H9 (cell line): Measurements from ENCODE around the gene HCRT. TPM values are rescaled to one million over a fixed set of nuclear protein-coding genes. Genes with fewer than 3 reads are reported as not detected.
"Not testable (repeated sequence)": the region's sequence is repeated elsewhere in the genome, so short reads cannot be mapped to it uniquely, and the experiment has no call there.

Experiments
- DNase-seq: peaks from one replicate; pipeline ENCODE4 v3.0.0-alpha.2; 2017
- H2AFZ ChIP-seq: one replicate; pipeline ENCODE4 v1.6.1; 2013; ENCODE audit warnings: mild to moderate bottlenecking, low read length, control low read depth, moderate library complexity
- H2AK5ac ChIP-seq: 2 replicates; pipeline ENCODE4 v1.6.1; 2013; ENCODE audit warnings: low read length, control low read depth, mixed read lengths; ENCODE audit not compliant: insufficient read length
- H2BK120ac ChIP-seq: one replicate; pipeline ENCODE4 v1.6.1; 2013; ENCODE audit warnings: low read depth, mild to moderate bottlenecking, low read length, control low read depth, inconsistent platforms; ENCODE audit not compliant: poor library complexity, severe bottlenecking
- H2BK12ac ChIP-seq: 2 replicates; pipeline ENCODE4 v1.6.1; 2013; ENCODE audit warnings: low read length, control low read depth, mixed read lengths, low read depth; ENCODE audit not compliant: insufficient read length
- H2BK15ac ChIP-seq: 2 replicates; pipeline ENCODE4 v1.6.1; 2013; ENCODE audit warnings: low read depth, low read length, control low read depth
- H2BK20ac ChIP-seq: one replicate; pipeline ENCODE4 v1.6.1; 2013; ENCODE audit warnings: low read depth, mild to moderate bottlenecking, low read length, control low read depth, inconsistent platforms; ENCODE audit not compliant: poor library complexity, severe bottlenecking
- H2BK5ac ChIP-seq: 2 replicates; pipeline ENCODE4 v1.6.1; 2013; ENCODE audit warnings: low read length, control low read depth, mixed read lengths; ENCODE audit not compliant: insufficient read length
- H3K14ac ChIP-seq: 2 replicates; pipeline ENCODE4 v1.6.1; 2013; ENCODE audit warnings: low read length, control low read depth; ENCODE audit not compliant: insufficient read depth
- H3K18ac ChIP-seq: 2 replicates; pipeline ENCODE4 v1.6.1; 2013; ENCODE audit warnings: low read depth, mild to moderate bottlenecking, mixed read lengths, low read length, control low read depth; ENCODE audit not compliant: insufficient read length
- H3K23ac ChIP-seq: 2 replicates; pipeline ENCODE4 v1.6.1; 2013; ENCODE audit warnings: low read length, control low read depth, mixed read lengths, low read depth; ENCODE audit not compliant: insufficient read length
- H3K23me2 ChIP-seq: 2 replicates; pipeline ENCODE4 v1.6.1; 2013; ENCODE audit warnings: low read depth, mild to moderate bottlenecking, mixed read lengths, low read length, control low read depth; ENCODE audit not compliant: insufficient read length, poor library complexity, severe bottlenecking
- H3K27ac ChIP-seq: 2 replicates; pipeline ENCODE4 v1.5.1; 2013; ENCODE audit warnings: low read length, control low read depth, mixed read lengths, low read depth; ENCODE audit not compliant: insufficient read length
- H3K27me3 ChIP-seq: 2 replicates; pipeline ENCODE4 v1.6.1; 2013; ENCODE audit warnings: low read length, control low read depth, inconsistent platforms; ENCODE audit not compliant: insufficient read depth
- H3K4ac ChIP-seq: 2 replicates; pipeline ENCODE4 v1.6.1; 2013; ENCODE audit warnings: low read depth, mild to moderate bottlenecking, control low read depth, inconsistent platforms, low read length, moderate library complexity
- H3K4me1 ChIP-seq: 2 replicates; pipeline ENCODE4 v1.6.1; 2013; ENCODE audit warnings: low read length, control low read depth, inconsistent platforms; ENCODE audit not compliant: insufficient read depth
- H3K4me2 ChIP-seq: 2 replicates; pipeline ENCODE4 v1.6.1; 2013; ENCODE audit warnings: low read length, control low read depth, mixed read lengths; ENCODE audit not compliant: insufficient read length, insufficient read depth
- H3K56ac ChIP-seq: 2 replicates; pipeline ENCODE4 v1.6.1; 2013; ENCODE audit warnings: low read depth, mild to moderate bottlenecking, mixed read lengths, low read length, control low read depth; ENCODE audit not compliant: insufficient read length
- H3K79me1 ChIP-seq: 2 replicates; pipeline ENCODE4 v1.6.1; 2013; ENCODE audit warnings: low read depth, mild to moderate bottlenecking, moderate library complexity, low read length, control low read depth, inconsistent platforms; ENCODE audit not compliant: insufficient read depth, poor library complexity, severe bottlenecking
- H3K79me2 ChIP-seq: 2 replicates; pipeline ENCODE4 v1.6.1; 2013; ENCODE audit warnings: low read length, control low read depth, inconsistent platforms; ENCODE audit not compliant: insufficient read depth
- H3K9ac ChIP-seq: 2 replicates; pipeline ENCODE4 v1.6.1; 2013; ENCODE audit warnings: low read length, control low read depth, mixed read lengths; ENCODE audit not compliant: insufficient read length; ENCODE audit errors: extremely low read depth
- H3K9me3 ChIP-seq: one replicate; pipeline ENCODE4 v1.6.1; 2013; ENCODE audit warnings: low read depth, low read length, inconsistent platforms; ENCODE audit not compliant: control insufficient read depth
- H3T11ph ChIP-seq: one replicate; pipeline ENCODE4 v1.6.1; 2013; ENCODE audit warnings: mild to moderate bottlenecking, low read length, control low read depth, inconsistent platforms
- H4K20me1 ChIP-seq: one replicate; pipeline ENCODE4 v1.6.1; 2013; ENCODE audit not compliant: control insufficient read depth, insufficient read length, insufficient read depth
- H4K5ac ChIP-seq: 2 replicates; pipeline ENCODE4 v1.6.1; 2013; ENCODE audit warnings: low read depth, mild to moderate bottlenecking, mixed read lengths, low read length, control low read depth; ENCODE audit not compliant: insufficient read length
- H4K8ac ChIP-seq: replicated peaks from 2 replicates; pipeline ENCODE4 v1.6.1; 2013; ENCODE audit warnings: low read length, control low read depth, mixed read lengths, low read depth; ENCODE audit not compliant: insufficient read length
- H4K91ac ChIP-seq: 2 replicates; pipeline ENCODE4 v1.6.1; 2013; ENCODE audit warnings: low read depth, mild to moderate bottlenecking, moderate library complexity, mixed read lengths, low read length, control low read depth; ENCODE audit not compliant: insufficient read length
- H3K27ac Mint-ChIP-seq, 3 experiments: 2 replicates in 2 of 3; 3 replicates in 1 of 3; pipeline ENCODE4 v1.8.0; 2020 to 2021; ENCODE audit warnings: mixed read lengths in 3 of 3, mild to moderate bottlenecking in 1 of 3, moderate library complexity in 1 of 3
- H3K27me3 Mint-ChIP-seq: 2 replicates; pipeline ENCODE4 v1.8.0; 2021; ENCODE audit warnings: low read depth, mild to moderate bottlenecking, moderate library complexity, mixed read lengths
- H3K36me3 Mint-ChIP-seq, 3 experiments: 2 replicates in 2 of 3; 3 replicates in 1 of 3; pipeline ENCODE4 v1.8.0; 2020 to 2021; ENCODE audit warnings: low read depth in 3 of 3, mixed read lengths in 3 of 3; ENCODE audit not compliant: insufficient read depth in 1 of 3
- H3K4me1 Mint-ChIP-seq, 2 experiments: 2 replicates each; pipeline ENCODE4 v1.8.0; 2020; ENCODE audit warnings: mixed read lengths in 2 of 2
- H3K4me3 Mint-ChIP-seq, 2 experiments: 2 replicates in 1 of 2; 3 replicates in 1 of 2; pipeline ENCODE4 v1.8.0; 2020 to 2021; ENCODE audit warnings: mild to moderate bottlenecking in 2 of 2, mixed read lengths in 2 of 2, moderate library complexity in 1 of 2
- H3K9me3 Mint-ChIP-seq, 2 experiments: 2 replicates in 1 of 2; 3 replicates in 1 of 2; pipeline ENCODE4 v1.8.0; 2020; ENCODE audit warnings: mild to moderate bottlenecking in 2 of 2, mixed read lengths in 2 of 2, moderate library complexity in 1 of 2
- WGBS: extraction: QIAGEN DNeasy Blood & Tissue Kit; methylation state at CpG from one replicate; pipeline ENCODE4 v1.1.7; 2013; ENCODE audit warnings: missing lambda C conversion rate, low lambda C conversion rate, mixed read lengths; ENCODE audit not compliant: insufficient read length; ENCODE audit errors: extremely low coverage; 5-methylcytosine and 5-hydroxymethylcytosine counted together
- total RNA-seq: library from RNA; stranded (reverse); gene quantifications from 2 replicates; pipeline ENCODE4 v1.2.1, GENCODE V29; 2021
- TF ChIP-seq, protein P1 (sequence below): fragments of 200-600 bp; sonication (generic); conservative IDR thresholded peaks from 3 replicates; pipeline ENCODE4 v1.8.0; 2021; ENCODE audit warnings: antibody characterized with exemption, mild to moderate bottlenecking

Gene HCRT
- total RNA-seq, 1 experiment from 2014 or later, result not detected

DNA sequence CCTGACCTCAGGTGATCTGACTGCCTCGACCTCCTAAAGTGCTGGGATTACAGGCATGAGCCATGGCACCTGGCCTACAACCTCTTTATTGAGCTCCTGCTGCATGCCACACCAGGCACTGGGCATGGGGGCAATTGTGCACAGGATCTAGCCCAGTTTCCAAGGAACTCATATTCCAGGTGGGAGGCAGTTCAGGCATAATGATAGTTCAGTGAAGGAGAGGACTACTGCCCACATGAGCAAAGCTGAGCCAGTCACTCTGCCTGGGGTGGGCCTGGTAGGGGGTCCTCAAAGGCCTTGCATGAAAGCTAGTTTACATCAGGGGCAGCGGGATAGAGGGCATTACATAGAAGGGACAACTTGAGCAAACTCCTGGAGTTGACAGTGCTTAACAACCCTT lies 2.6 kb upstream of the HCRT start:
- Histone ChIP-seq H2BK120ac (no peak overlapping the region), H3K4me2 (no peak overlapping the region), H3T11ph (no peak overlapping the region), H4K5ac (no peak overlapping the region), H3K9ac (no peak overlapping the region), H3K4me1 (peaks cover 3% of the 10 kb centered on the region; the same call in 1 of the 2 replicates), H2BK5ac (no peak overlapping the region), H4K20me1 (no peaks in the 10 kb centered on the region), H3K18ac (no peak overlapping the region), H3K56ac (no peak overlapping the region), H3K79me1 (no peaks in the 10 kb centered on the region), H2AK5ac (no peak overlapping the region), H3K23me2 (peaks cover 8% of the 10 kb centered on the region), H2BK20ac (no peak overlapping the region), H2AFZ (no peak overlapping the region), H3K9me3 (no peaks in the 10 kb centered on the region), H3K4ac (no peak overlapping the region), H4K91ac (no peak overlapping the region), H3K14ac (no peak overlapping the region), H4K8ac (no peak overlapping the region), H3K27ac (no peak overlapping the region), H3K23ac (no peak overlapping the region), H2BK15ac (no peak overlapping the region), H3K79me2 (no peaks in the 10 kb centered on the region), H3K27me3 (peaks cover 5% of the 10 kb centered on the region; the same call in 1 of the 2 replicates), H2BK12ac (no peak overlapping the region)
- Mint-ChIP-seq H3K9me3 (no peaks in the 10 kb centered on the region; a peak in 1 of 5 replicates), H3K27me3 (peaks cover 33% of the 10 kb centered on the region), H3K4me3 (no peak overlapping the region), H3K27ac (peak overlapping the region in 1 of 3 experiments; percentile 11; a peak in 1 of 7 replicates), H3K4me1 (peaks cover 14 to 42% of the 10 kb centered on the region in 2 experiments; a peak in 3 of 4 replicates), H3K36me3 (no peaks in the 10 kb centered on the region)
- TF ChIP-seq, protein P1, sequence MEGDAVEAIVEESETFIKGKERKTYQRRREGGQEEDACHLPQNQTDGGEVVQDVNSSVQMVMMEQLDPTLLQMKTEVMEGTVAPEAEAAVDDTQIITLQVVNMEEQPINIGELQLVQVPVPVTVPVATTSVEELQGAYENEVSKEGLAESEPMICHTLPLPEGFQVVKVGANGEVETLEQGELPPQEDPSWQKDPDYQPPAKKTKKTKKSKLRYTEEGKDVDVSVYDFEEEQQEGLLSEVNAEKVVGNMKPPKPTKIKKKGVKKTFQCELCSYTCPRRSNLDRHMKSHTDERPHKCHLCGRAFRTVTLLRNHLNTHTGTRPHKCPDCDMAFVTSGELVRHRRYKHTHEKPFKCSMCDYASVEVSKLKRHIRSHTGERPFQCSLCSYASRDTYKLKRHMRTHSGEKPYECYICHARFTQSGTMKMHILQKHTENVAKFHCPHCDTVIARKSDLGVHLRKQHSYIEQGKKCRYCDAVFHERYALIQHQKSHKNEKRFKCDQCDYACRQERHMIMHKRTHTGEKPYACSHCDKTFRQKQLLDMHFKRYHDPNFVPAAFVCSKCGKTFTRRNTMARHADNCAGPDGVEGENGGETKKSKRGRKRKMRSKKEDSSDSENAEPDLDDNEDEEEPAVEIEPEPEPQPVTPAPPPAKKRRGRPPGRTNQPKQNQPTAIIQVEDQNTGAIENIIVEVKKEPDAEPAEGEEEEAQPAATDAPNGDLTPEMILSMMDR, result no peak
- DNase-seq, result no peak
- no CpG with 5 or more reads among the region's 2 CpGs for WGBS

GRCh38 chr17:42186191-42186590 lies 939 bp upstream of the HCRT start:
- H4K20me1 ChIP-seq, DNase-seq, H2BK120ac ChIP-seq, H3K9me3 ChIP-seq, H3K79me2 ChIP-seq, H3K4me1 ChIP-seq, H3K4me2 ChIP-seq, H3K27me3 ChIP-seq, H4K8ac ChIP-seq, H3K27ac ChIP-seq, H4K91ac ChIP-seq, H2BK5ac ChIP-seq, H3K9me3 Mint-ChIP-seq, H3K23ac ChIP-seq, H3K56ac ChIP-seq, H3K4me3 Mint-ChIP-seq, H3K14ac ChIP-seq, H2AK5ac ChIP-seq, H3K9ac ChIP-seq, H3K27ac Mint-ChIP-seq, H2BK12ac ChIP-seq, H3K79me1 ChIP-seq, H3K18ac ChIP-seq, H3K36me3 Mint-ChIP-seq, H2BK20ac ChIP-seq, H2AFZ ChIP-seq, H2BK15ac ChIP-seq, H4K5ac ChIP-seq, H3T11ph ChIP-seq, H3K4ac ChIP-seq: not testable (repeated sequence)
- WGBS, result no CpG with 5 or more reads among the region's 5 CpGs
- Mint-ChIP-seq H3K27me3 (peaks cover 50% of the 10 kb centered on the region), H3K4me1 (peaks cover 14 to 49% of the 10 kb centered on the region in 2 experiments; a peak in 3 of 4 replicates)
- H3K23me2 ChIP-seq, result peaks cover 11% of the 10 kb centered on the region
